Effector memory CD8-positive, alpha-beta T cell (primary cell): ENCODE measurements around the gene KRTAP10-2.

Experiments used
- ATAC-seq: fragments of 150-1000 bp; cut with Tn5 transposase; replicated peaks from 2 replicates; pipeline ENCODE4 v1.10.0; 2021; ENCODE audit warnings: mild to moderate bottlenecking, moderate library complexity
- DNase-seq, 3 experiments: peaks; one replicate each; pipeline ENCODE4 v3.0.0; 2021
- H3K27ac Mint-ChIP-seq, 2 donors: one replicate each; pipeline ENCODE4 v1.8.0; 2022; ENCODE audit warnings: mild to moderate bottlenecking in 2 of 2, mixed read lengths in 2 of 2, moderate library complexity in 2 of 2
- H3K27me3 Mint-ChIP-seq, 2 donors: one replicate each; pipeline ENCODE4 v1.8.0; 2022; ENCODE audit warnings: mixed read lengths in 2 of 2
- H3K36me3 Mint-ChIP-seq: one replicate; pipeline ENCODE4 v1.8.0; 2022; ENCODE audit warnings: mild to moderate bottlenecking, moderate library complexity, mixed read lengths; ENCODE audit not compliant: insufficient read depth
- H3K4me1 Mint-ChIP-seq, 2 donors: one replicate each; pipeline ENCODE4 v1.8.0; 2022; ENCODE audit warnings: low read depth in 2 of 2, mixed read lengths in 2 of 2
- H3K4me3 Mint-ChIP-seq, 2 donors: one replicate each; pipeline ENCODE4 v1.8.0; 2022; ENCODE audit warnings: mild to moderate bottlenecking in 2 of 2, mixed read lengths in 2 of 2, moderate library complexity in 2 of 2
- H3K9me3 Mint-ChIP-seq, 2 donors: one replicate each; pipeline ENCODE4 v1.8.0; 2022; ENCODE audit warnings: mixed read lengths in 2 of 2

KRTAP10-2 gene

DNA sequence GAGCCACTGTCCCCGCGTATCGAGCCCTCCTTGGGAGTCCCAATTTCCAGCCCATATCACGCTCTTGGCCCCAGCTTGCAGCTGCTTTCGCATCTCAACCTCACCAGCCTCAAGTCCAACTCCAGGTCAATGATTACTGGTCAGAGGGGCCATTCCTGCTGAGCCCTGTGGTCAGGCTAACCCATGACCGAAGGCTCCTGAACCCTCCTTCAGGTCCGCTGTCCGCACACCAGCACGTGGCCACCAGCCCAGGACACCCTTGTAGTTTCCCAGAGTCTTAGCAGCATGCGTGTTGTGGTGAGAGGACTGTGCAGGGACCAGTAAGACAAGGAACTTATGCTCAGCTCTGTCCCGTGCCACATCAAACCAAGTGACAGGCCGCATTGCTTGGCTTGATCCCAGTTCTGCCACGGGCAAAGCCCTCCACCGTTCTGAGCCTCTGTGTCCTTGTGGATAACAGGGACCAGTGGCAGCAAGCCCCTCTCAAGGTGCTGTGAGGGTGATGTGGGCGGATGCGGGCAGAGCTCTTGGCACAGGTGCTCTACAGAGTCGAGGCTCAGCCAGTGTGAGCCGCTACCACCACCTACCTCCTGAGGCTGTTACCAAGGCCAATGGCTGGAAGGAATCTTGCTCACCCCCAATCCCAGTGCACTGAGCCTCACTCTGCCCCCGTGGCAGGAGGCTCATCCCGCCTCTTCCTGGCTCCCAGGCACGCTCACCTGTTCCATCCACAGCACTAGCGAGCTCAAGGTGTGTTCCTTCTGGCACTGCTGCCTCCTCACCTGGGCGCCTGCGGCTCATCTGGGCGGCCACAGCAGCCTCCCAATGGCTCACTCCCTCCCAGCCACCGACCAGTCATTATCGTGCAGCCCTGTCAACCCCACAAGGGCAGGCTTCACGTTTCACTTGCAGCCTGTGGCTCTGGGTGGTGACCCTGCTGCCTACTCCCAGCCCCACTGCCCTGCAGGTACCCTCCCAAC is 31.7 kb downstream of the KRTAP10-2 start:
- DNase-seq (no peak), ATAC-seq (no peak)
- no peaks in the 10 kb centered on the region for H3K9me3 Mint-ChIP-seq
- H3K4me1 Mint-ChIP-seq, result peaks cover 0 to 3% of the 10 kb centered on the region in 2 donors
- no peaks in the 10 kb centered on the region for H3K36me3 Mint-ChIP-seq
- no peak overlapping the region for H3K27ac Mint-ChIP-seq
- peaks cover 0 to 12% of the 10 kb centered on the region in 2 donors for H3K27me3 Mint-ChIP-seq
- H3K4me3 Mint-ChIP-seq, result no peak overlapping the region

- Mint-ChIP-seq H3K9me3 (no peaks in the 10 kb centered on the region), H3K27ac (no peak overlapping the region), H3K36me3 (no peaks in the 10 kb centered on the region), H3K4me1 (peaks cover 0 to 3% of the 10 kb centered on the region in 2 donors), H3K4me3 (no peak overlapping the region), H3K27me3 (peaks cover 0 to 12% of the 10 kb centered on the region in 2 donors)
- DNase-seq (no peak), ATAC-seq (no peak)
These were observed 32.6 kb downstream of the KRTAP10-2 start for GRCh38 chr21:44518686-44519085.

- H3K36me3 Mint-ChIP-seq, result no peaks in the 10 kb centered on the region
- H3K4me1 Mint-ChIP-seq, result peaks cover 0 to 3% of the 10 kb centered on the region in 2 donors
- H3K4me3 Mint-ChIP-seq, result no peak overlapping the region
- DNase-seq (no peak), ATAC-seq (no peak)
- peak overlapping the region in 1 of 2 donors; percentile 47 for H3K27ac Mint-ChIP-seq
- no peaks in the 10 kb centered on the region for H3K9me3 Mint-ChIP-seq
- H3K27me3 Mint-ChIP-seq, result peaks cover 0 to 12% of the 10 kb centered on the region in 2 donors
These were observed 34.0 kb downstream of the KRTAP10-2 start for GRCh38 chr21:44517175-44517899.

DNA sequence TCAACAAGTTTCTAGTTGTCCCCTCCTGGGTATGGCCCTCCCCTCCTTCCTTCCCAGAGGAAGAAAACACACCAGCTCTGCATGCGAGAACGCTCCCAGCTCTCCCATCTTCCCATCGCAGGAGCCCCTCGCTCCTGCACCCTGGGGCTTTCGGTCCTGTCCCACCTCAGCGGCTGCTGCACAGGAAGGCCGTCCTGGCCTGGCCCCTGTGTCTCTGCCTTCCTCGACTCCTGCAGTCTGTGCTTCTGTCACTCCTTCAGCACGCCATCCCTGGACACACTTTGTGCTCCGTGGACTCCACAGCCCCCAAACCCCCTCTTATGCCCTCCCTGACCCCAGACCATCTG is 34.5 kb downstream of the KRTAP10-2 start:
- DNase-seq (no peak), ATAC-seq (no peak)
- H3K27me3 Mint-ChIP-seq, result peaks cover 0 to 12% of the 10 kb centered on the region in 2 donors
- H3K36me3 Mint-ChIP-seq, result no peaks in the 10 kb centered on the region
- H3K4me1 Mint-ChIP-seq, result peaks cover 0 to 3% of the 10 kb centered on the region in 2 donors
- H3K4me3 Mint-ChIP-seq, result no peak overlapping the region
- H3K9me3 Mint-ChIP-seq, result no peaks in the 10 kb centered on the region
- H3K27ac Mint-ChIP-seq, result no peak overlapping the region

GRCh38 chr21:44516342-44516741 is 35.0 kb downstream of the KRTAP10-2 start:
- H3K4me1 Mint-ChIP-seq, result peaks cover 0 to 6% of the 10 kb centered on the region in 2 donors
- no peak overlapping the region for H3K4me3 Mint-ChIP-seq
- no peaks in the 10 kb centered on the region for H3K36me3 Mint-ChIP-seq
- no peak for DNase-seq
- H3K9me3 Mint-ChIP-seq, result no peaks in the 10 kb centered on the region
- H3K27ac Mint-ChIP-seq, result no peak overlapping the region
- peaks cover 0 to 12% of the 10 kb centered on the region in 2 donors for H3K27me3 Mint-ChIP-seq
- ATAC-seq, result no peak

- Mint-ChIP-seq H3K27ac (no peak overlapping the region), H3K4me3 (no peak overlapping the region), H3K9me3 (no peaks in the 10 kb centered on the region), H3K4me1 (peaks cover under 1 to 6% of the 10 kb centered on the region in 2 donors), H3K27me3 (peaks cover 0 to 12% of the 10 kb centered on the region in 2 donors), H3K36me3 (no peaks in the 10 kb centered on the region)
- no peak for ATAC-seq
- no peak for DNase-seq
These were observed 35.7 kb downstream of the KRTAP10-2 start for GRCh38 chr21:44515359-44516165.

DNA sequence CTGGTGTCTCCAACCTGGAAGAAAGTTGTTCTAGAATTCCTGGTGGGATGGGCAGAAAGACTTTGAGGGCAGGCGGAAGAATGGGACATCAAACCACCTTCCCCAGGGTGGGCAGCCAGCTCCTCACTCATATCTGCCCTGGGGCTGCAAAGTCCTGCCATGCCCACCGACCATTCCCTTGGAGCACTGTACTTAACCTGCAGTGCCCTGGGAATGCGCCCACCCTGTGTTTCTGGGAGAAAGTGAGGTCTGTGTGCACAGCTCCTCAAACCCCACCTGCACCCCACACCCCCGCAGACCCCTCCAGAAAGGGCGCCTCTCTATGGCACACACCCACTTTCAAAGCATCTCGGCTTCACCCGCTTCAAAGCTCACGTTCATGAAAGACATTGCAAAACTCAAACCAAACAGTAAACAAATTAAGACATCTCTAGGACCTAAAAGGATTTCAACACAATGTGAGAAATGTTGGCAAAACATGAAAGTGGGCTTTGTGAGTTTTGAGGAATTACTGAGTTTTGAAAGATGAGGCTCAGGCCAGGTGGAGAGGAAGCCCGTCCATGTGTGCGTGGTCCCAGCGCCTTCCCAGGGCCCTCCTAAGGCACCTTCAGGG is 36.5 kb downstream of the KRTAP10-2 start:
- no peaks in the 10 kb centered on the region for H3K9me3 Mint-ChIP-seq
- no peak overlapping the region for H3K4me3 Mint-ChIP-seq
- no peak overlapping the region for H3K27ac Mint-ChIP-seq
- peaks cover 3 to 6% of the 10 kb centered on the region in 2 donors for H3K4me1 Mint-ChIP-seq
- H3K27me3 Mint-ChIP-seq, result peaks cover 0 to 7% of the 10 kb centered on the region in 2 donors
- ATAC-seq, result no peak
- DNase-seq, result no peak
- H3K36me3 Mint-ChIP-seq, result no peaks in the 10 kb centered on the region

- Mint-ChIP-seq H3K36me3 (no peaks in the 10 kb centered on the region), H3K27ac (no peak overlapping the region), H3K27me3 (peaks cover 0 to under 1% of the 10 kb centered on the region in 2 donors), H3K4me1 (peaks cover 3 to 6% of the 10 kb centered on the region in 2 donors), H3K4me3 (no peak overlapping the region), H3K9me3 (no peaks in the 10 kb centered on the region)
- ATAC-seq (no peak), DNase-seq (no peak)
These were observed 37.1 kb downstream of the KRTAP10-2 start for GRCh38 chr21:44514218-44514520.

DNA sequence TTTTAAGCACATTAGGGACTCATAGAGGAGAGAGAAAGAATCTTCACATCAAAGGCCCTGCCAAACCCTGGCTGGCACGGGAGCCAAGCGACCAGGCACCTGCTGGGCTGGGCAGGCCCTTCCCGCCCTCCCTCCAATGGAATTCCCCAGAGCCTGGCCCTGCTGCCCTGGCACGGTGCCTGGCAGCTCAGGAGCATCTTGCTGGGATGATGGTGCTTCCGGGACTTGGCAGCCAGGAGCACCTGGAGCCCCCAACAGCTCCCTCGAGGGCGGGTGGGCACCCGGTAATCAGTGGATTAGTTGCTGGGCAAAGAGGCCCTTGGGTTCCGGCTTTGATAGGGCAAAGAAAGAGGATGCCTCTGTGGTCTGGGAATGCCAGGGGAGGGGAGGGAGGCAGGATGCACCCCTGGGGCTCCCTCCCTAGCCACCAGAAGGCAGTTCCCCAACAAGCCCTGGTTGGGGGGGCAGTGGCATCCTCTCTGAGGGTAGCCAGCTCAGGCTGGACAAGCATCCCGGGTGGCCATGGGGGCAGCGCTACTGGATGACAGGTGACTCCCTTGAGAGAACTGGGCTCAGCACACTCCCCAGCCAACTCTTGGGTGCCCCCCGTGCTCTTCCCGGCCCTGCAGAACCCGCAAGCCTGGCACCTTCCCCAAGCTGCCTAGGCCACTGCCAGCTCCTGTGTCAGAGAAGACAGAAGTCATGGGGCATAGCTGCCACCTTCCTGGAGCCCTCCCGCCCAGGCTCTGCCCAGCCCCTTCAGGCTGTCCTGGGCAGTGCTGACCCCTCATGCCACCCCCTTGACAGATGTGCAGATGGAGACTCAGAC is 37.7 kb downstream of the KRTAP10-2 start:
- DNase-seq (no peak), ATAC-seq (no peak)
- Mint-ChIP-seq H3K4me1 (peaks cover 3 to 6% of the 10 kb centered on the region in 2 donors), H3K4me3 (no peak overlapping the region), H3K36me3 (no peaks in the 10 kb centered on the region), H3K27ac (no peak overlapping the region), H3K9me3 (no peaks in the 10 kb centered on the region), H3K27me3 (no peaks in the 10 kb centered on the region)

- Mint-ChIP-seq H3K27me3 (no peaks in the 10 kb centered on the region), H3K27ac (peak overlapping the region in 1 of 2 donors; percentile 8), H3K36me3 (no peaks in the 10 kb centered on the region), H3K4me3 (no peak overlapping the region), H3K9me3 (no peaks in the 10 kb centered on the region), H3K4me1 (peaks cover 3 to 6% of the 10 kb centered on the region in 2 donors)
- ATAC-seq (no peak), DNase-seq (no peak)
These were observed 38.6 kb downstream of the KRTAP10-2 start for GRCh38 chr21:44512496-44513388.

DNA sequence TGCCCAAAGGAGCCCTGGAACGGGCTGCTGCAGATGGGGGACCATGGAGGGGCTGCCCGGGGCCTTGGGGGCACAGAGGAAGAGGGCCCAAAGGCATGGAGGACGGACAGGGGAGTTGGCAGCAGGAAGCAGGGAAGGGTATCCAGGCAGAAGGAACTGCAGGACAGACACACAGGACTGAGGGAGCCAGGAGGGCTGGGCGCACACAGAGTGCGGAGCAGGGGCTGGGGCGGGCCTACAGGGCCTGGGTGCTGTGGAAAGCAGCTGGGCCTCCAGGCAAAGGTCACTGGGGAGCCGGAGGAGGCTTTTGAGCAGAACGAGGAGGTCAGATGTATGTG is 39.4 kb downstream of the KRTAP10-2 start:
- no peaks in the 10 kb centered on the region for H3K36me3 Mint-ChIP-seq
- DNase-seq (no peak), ATAC-seq (no peak)
- no peak overlapping the region for H3K4me3 Mint-ChIP-seq
- no peaks in the 10 kb centered on the region for H3K9me3 Mint-ChIP-seq
- no peak overlapping the region for H3K27ac Mint-ChIP-seq
- H3K27me3 Mint-ChIP-seq, result peaks cover 0 to 4% of the 10 kb centered on the region in 2 donors
- H3K4me1 Mint-ChIP-seq, result peaks cover 3 to 5% of the 10 kb centered on the region in 2 donors
